ENCODE results near the gene NEK2. TPM values are rescaled to one million over a fixed set of nuclear protein-coding genes. Genes with fewer than 3 reads are reported as not detected.

The NEK2 gene
- total and polyA plus RNA-seq, 2 donors (not counting 1 experiment from before 2014, with no cell fraction given) = 0.09 TPM; not detected in 1

DNA sequence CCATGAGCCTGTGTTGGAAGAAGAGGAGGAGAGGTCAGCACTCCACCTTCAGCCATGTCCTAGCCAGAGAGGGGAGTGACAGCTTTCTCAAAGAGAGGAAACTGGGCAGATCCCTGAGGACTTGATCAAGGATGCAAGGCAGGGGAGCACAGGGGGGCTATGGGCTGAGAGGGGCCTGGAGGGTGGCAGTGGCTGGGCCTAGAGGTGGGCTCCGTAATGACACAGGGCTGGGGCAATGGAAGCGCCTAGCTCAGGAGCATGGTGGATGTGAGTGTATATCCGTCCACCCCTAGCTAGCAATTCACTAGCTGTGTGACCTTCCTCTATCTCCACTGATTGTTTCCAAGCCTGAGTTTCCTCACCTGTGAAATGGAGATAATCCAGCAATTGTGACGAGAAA, 32.6 kb downstream of the NEK2 start:
- ATAC-seq (ENCODE audit: low read depth) = no peak
- Histone ChIP-seq H3K4me1 (ENCODE audit: control insufficient read depth in 2 of 2, insufficient read depth in 2 of 2, low read length in 2 of 2) (no peaks in the 10 kb centered on the region), H3K36me3 (replicated peaks in 1 of 2; ENCODE audit: control extremely low read depth in 1 of 2, control insufficient read depth in 1 of 2, extremely low read depth in 1 of 2, insufficient read depth in 2 of 2, low read length in 1 of 2) (no peaks in the 10 kb centered on the region), H3K4me2 (replicated peaks; ENCODE audit: low read depth, low read length, poor library complexity, severe bottlenecking) (no peak overlapping the region), H3K4me3 (ENCODE audit: control extremely low read depth in 1 of 5, extremely low read depth in 1 of 5, insufficient read depth in 1 of 5, low read depth in 2 of 5, low read length in 4 of 5) (no peak overlapping the region), H3K79me2 (ENCODE audit: control insufficient read depth, insufficient read depth, low read length) (no peaks in the 10 kb centered on the region), H3K27ac (ENCODE audit: low read length in 2 of 2) (no peak overlapping the region), H3K9me3 (ENCODE audit: control extremely low read depth in 1 of 3, control insufficient read depth in 2 of 3, insufficient read depth in 1 of 3, low read length in 2 of 3) (no peaks in the 10 kb centered on the region), H2AFZ (ENCODE audit: insufficient read depth, low read depth, low read length, poor library complexity, severe bottlenecking) (no peak overlapping the region), H3K9ac (ENCODE audit: low read length) (no peak overlapping the region), H3K27me3 (replicated peaks in 1 of 4; ENCODE audit: control extremely low read depth in 1 of 4, control insufficient read depth in 3 of 4, insufficient read depth in 4 of 4, low read length in 3 of 4) (peaks cover 0 to 7% (median 0%) of the 10 kb centered on the region in 4 experiments), H4K20me1 (ENCODE audit: control insufficient read depth, insufficient read depth, low read length, poor library complexity, severe bottlenecking) (no peaks in the 10 kb centered on the region)
- intact Hi-C loops (cut with micrococcal nuclease) = no loop called here
- no peak for DNase-seq
- ChIA-PET POLR2A (interaction anchor here (0.6 kb wide), 1 partner anchor 17 kb away, joined by 5 read pairs; no protein-coding TSS in a partner anchor), CTCF (interaction anchor here (1.0 to 1.6 kb wide), 2 partner anchors 9 to 63 kb away, joined by 5 to 6 read pairs; partner anchors contain the start of gene SLC30A1)
- Mint-ChIP-seq H3K4me1 (no peaks in the 10 kb centered on the region), H3K9me3 (ENCODE audit: insufficient read depth) (no peaks in the 10 kb centered on the region), H3K27me3 (peaks cover 4% of the 10 kb centered on the region), H3K27ac (no peak overlapping the region), H3K4me3 (no peak overlapping the region)
- no CpG with 5 or more reads among the region's 4 CpGs for WGBS (ENCODE audit: insufficient coverage)
- TF ChIP-seq EZH2 (IDR thresholded peaks at IDR 0.05; ENCODE audit: borderline replicate concordance, insufficient read depth, low read depth, low read length, poor library complexity, severe bottlenecking) = no peak
- TF ChIP-seq, protein P1, sequence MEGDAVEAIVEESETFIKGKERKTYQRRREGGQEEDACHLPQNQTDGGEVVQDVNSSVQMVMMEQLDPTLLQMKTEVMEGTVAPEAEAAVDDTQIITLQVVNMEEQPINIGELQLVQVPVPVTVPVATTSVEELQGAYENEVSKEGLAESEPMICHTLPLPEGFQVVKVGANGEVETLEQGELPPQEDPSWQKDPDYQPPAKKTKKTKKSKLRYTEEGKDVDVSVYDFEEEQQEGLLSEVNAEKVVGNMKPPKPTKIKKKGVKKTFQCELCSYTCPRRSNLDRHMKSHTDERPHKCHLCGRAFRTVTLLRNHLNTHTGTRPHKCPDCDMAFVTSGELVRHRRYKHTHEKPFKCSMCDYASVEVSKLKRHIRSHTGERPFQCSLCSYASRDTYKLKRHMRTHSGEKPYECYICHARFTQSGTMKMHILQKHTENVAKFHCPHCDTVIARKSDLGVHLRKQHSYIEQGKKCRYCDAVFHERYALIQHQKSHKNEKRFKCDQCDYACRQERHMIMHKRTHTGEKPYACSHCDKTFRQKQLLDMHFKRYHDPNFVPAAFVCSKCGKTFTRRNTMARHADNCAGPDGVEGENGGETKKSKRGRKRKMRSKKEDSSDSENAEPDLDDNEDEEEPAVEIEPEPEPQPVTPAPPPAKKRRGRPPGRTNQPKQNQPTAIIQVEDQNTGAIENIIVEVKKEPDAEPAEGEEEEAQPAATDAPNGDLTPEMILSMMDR (IDR thresholded peaks at IDR 0.05) = no peak

DNA sequence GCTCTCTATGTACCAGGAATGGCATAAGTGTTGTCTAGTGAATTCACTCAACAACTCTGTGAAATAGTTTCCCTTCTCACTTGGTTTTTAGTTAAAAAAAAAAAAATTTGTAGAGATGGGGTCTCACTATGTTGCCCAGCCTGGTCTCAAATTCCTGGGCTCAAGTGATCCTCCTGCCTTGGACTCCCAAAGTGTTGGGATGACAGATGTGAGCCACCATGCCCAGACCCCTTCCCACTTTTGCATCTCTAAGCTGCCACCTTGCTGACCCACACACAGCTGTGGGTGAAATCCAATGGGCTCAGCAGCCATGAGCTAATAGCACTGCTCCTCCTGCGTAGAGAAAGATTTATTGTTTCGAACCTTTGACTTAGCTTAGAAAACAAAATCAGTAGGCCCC, 33.5 kb downstream of the NEK2 start:
- Histone ChIP-seq H3K9ac (ENCODE audit: low read length) (no peak overlapping the region), H2AFZ (ENCODE audit: insufficient read depth, low read depth, low read length, poor library complexity, severe bottlenecking) (no peak overlapping the region), H3K36me3 (replicated peaks in 1 of 2; ENCODE audit: control extremely low read depth in 1 of 2, control insufficient read depth in 1 of 2, extremely low read depth in 1 of 2, insufficient read depth in 2 of 2, low read length in 1 of 2) (no peaks in the 10 kb centered on the region), H3K79me2 (ENCODE audit: control insufficient read depth, insufficient read depth, low read length) (no peaks in the 10 kb centered on the region), H3K27me3 (replicated peaks in 1 of 4; ENCODE audit: control extremely low read depth in 1 of 4, control insufficient read depth in 3 of 4, insufficient read depth in 4 of 4, low read length in 3 of 4) (peaks cover 0 to 7% (median 0%) of the 10 kb centered on the region in 4 experiments), H3K9me3 (ENCODE audit: control extremely low read depth in 1 of 3, control insufficient read depth in 2 of 3, insufficient read depth in 1 of 3, low read length in 2 of 3) (no peaks in the 10 kb centered on the region), H4K20me1 (ENCODE audit: control insufficient read depth, insufficient read depth, low read length, poor library complexity, severe bottlenecking) (no peaks in the 10 kb centered on the region), H3K4me3 (ENCODE audit: control extremely low read depth in 1 of 5, extremely low read depth in 1 of 5, insufficient read depth in 1 of 5, low read depth in 2 of 5, low read length in 4 of 5) (no peak overlapping the region), H3K4me1 (ENCODE audit: control insufficient read depth in 2 of 2, insufficient read depth in 2 of 2, low read length in 2 of 2) (no peaks in the 10 kb centered on the region), H3K4me2 (replicated peaks; ENCODE audit: low read depth, low read length, poor library complexity, severe bottlenecking) (no peak overlapping the region), H3K27ac (ENCODE audit: low read length in 2 of 2) (no peak overlapping the region)
- POLR2A ChIA-PET = no interaction called here
- no peak overlapping the region for H3K4me3 Mint-ChIP-seq
- no peaks in the 10 kb centered on the region for H3K9me3 Mint-ChIP-seq (ENCODE audit: insufficient read depth)
- CTCF ChIA-PET = interaction anchor here (0.6 to 1.0 kb wide), 2 partner anchors 10 to 57 kb away, joined by 3 to 5 read pairs; no protein-coding TSS in a partner anchor
- DNase-seq (no peak), ATAC-seq (ENCODE audit: low read depth) (no peak)
- 100% methylated on average over 2 of the region's 2 CpGs for WGBS (ENCODE audit: insufficient coverage)
- intact Hi-C loops (cut with micrococcal nuclease) = no loop called here
- peaks cover 4% of the 10 kb centered on the region for H3K27me3 Mint-ChIP-seq
- no peaks in the 10 kb centered on the region for H3K4me1 Mint-ChIP-seq
- TF ChIP-seq, protein P1 (IDR thresholded peaks at IDR 0.05) = no peak
- TF ChIP-seq EZH2 (IDR thresholded peaks at IDR 0.05; ENCODE audit: borderline replicate concordance, insufficient read depth, low read depth, low read length, poor library complexity, severe bottlenecking) = no peak
- no peak overlapping the region for H3K27ac Mint-ChIP-seq

Data from B cell (primary cell).